Thyroid gland (tissue), 4 donors: ENCODE measurements around the gene LMNB1.

Experiments
- POLR2A ChIP-seq, 2 donors: fragments of 450-650 bp; IDR thresholded peaks; one replicate each; pipeline ENCODE4 v1.6.1; 2017; ENCODE audit warnings: antibody characterized with exemption in 2 of 2, mild to moderate bottlenecking in 2 of 2, moderate library complexity in 1 of 2
- TF ChIP-seq, protein P1 (sequence below), 6 experiments: fragments of 200-600 bp in 3 of 6; fragments of 450-650 bp in 3 of 6; sonication (generic) in 3 of 6; IDR thresholded peaks; one replicate each; pipeline ENCODE4 v1.5.1; 2016 to 2019; ENCODE audit warnings: antibody characterized with exemption in 6 of 6, mild to moderate bottlenecking in 2 of 6, inconsistent platforms in 1 of 6, moderate library complexity in 1 of 6

DNA sequence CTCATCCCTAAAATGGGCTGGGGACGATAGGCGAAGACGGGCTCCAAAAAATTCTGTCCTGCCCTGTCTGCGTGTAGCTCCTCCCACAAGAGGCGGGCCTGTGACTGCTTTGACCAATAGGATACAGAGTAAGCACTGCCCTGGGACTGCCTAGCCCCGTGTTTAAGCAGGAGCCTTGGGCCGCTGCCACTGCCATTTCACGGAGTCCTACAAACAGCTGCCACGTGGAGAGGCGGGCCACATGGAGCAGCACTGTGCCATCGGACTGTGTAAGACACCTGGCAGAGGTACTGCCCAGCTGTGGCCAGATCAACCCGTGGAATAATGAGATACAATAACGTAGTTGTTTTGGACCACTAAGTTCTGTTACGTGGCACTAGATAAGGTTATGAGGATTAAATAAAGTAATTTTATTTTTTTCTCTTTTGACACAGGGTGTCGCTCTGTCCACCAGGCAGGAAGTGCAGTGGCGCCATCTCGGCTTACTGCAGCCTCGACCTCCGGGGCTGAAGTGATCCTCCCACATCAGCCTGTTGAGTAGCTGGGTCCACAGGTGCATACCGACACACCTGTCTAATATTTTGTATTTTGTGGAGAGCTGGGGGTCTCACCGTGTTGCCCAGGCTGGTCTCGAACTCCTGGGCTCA lies 87.2 kb downstream of the LMNB1 start:
- TF ChIP-seq, protein P1, sequence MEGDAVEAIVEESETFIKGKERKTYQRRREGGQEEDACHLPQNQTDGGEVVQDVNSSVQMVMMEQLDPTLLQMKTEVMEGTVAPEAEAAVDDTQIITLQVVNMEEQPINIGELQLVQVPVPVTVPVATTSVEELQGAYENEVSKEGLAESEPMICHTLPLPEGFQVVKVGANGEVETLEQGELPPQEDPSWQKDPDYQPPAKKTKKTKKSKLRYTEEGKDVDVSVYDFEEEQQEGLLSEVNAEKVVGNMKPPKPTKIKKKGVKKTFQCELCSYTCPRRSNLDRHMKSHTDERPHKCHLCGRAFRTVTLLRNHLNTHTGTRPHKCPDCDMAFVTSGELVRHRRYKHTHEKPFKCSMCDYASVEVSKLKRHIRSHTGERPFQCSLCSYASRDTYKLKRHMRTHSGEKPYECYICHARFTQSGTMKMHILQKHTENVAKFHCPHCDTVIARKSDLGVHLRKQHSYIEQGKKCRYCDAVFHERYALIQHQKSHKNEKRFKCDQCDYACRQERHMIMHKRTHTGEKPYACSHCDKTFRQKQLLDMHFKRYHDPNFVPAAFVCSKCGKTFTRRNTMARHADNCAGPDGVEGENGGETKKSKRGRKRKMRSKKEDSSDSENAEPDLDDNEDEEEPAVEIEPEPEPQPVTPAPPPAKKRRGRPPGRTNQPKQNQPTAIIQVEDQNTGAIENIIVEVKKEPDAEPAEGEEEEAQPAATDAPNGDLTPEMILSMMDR (IDR thresholded peaks at IDR 0.05), result no peak
- TF ChIP-seq POLR2A (IDR thresholded peaks at IDR 0.05), result no peak
